GM10248 (cell line): ENCODE measurements around the gene EPB41.

Source experiments
- CTCF ChIA-PET: fragments of 300-600 bp; sonication (Branson Sonifier 250); formaldehyde crosslinking; extraction: SDS; loops from one replicate; lab custom pipeline; 2021; ENCODE audit warnings: antibody characterized with exemption; lab: Yijun Ruan, JAX
- POLR2A ChIA-PET: fragments of 350-650 bp; sonication (Branson Sonifier 250); formaldehyde crosslinking; extraction: SDS; loops from one replicate; lab custom pipeline; 2020; ENCODE audit warnings: antibody characterized with exemption; lab: Yijun Ruan, JAX
- DNase-seq: peaks from one replicate; pipeline ENCODE4 v3.0.0; 2012; ENCODE audit errors: extremely low spot score
- CTCF ChIP-seq: IDR thresholded peaks from 2 replicates; pipeline ENCODE4 v1.5.1; 2012; ENCODE audit warnings: mild to moderate bottlenecking, low read depth; ENCODE audit errors: extremely low read depth, missing control alignments, control extremely low read depth

Gene EPB41

GRCh38 chr1:29166291-29166878, 252.0 kb downstream of the EPB41 start:
- no peak for DNase-seq
- ChIA-PET POLR2A (no interaction called here), CTCF (interaction anchor here (1.3 to 2.8 kb wide), 4 partner anchors 8 to 284 kb away, joined by 3 to 21 read pairs (median 4); partner anchors contain the start of gene SRSF4)
- TF ChIP-seq CTCF = no peak

GRCh38 chr1:29167904-29168303, 253.5 kb downstream of the EPB41 start:
- POLR2A ChIA-PET = interaction anchor here (0.6 to 1.2 kb wide), 2 partner anchors 14 to 190 kb away, joined by 3 read pairs; partner anchors contain the start of gene SRSF4
- no peak for DNase-seq
- TF ChIP-seq CTCF = no peak
- CTCF ChIA-PET = interaction anchor here (1.1 to 2.8 kb wide), 4 partner anchors 13 to 291 kb away, joined by 3 to 21 read pairs (median 6); partner anchors contain the start of gene SRSF4
